H9 (cell line): ENCODE data around the gene CHCHD3. TPM values are rescaled to one million over a fixed set of nuclear protein-coding genes. Genes with fewer than 3 reads are reported as not detected.

Experiments
- DNase-seq: peaks from one replicate; pipeline ENCODE4 v3.0.0-alpha.2; 2017
- H2AFZ ChIP-seq: one replicate; pipeline ENCODE4 v1.6.1; 2013; ENCODE audit warnings: mild to moderate bottlenecking, low read length, control low read depth, moderate library complexity
- H2AK5ac ChIP-seq: 2 replicates; pipeline ENCODE4 v1.6.1; 2013; ENCODE audit warnings: low read length, control low read depth, mixed read lengths; ENCODE audit not compliant: insufficient read length
- H2BK120ac ChIP-seq: one replicate; pipeline ENCODE4 v1.6.1; 2013; ENCODE audit warnings: low read depth, mild to moderate bottlenecking, low read length, control low read depth, inconsistent platforms; ENCODE audit not compliant: poor library complexity, severe bottlenecking
- H2BK12ac ChIP-seq: 2 replicates; pipeline ENCODE4 v1.6.1; 2013; ENCODE audit warnings: low read length, control low read depth, mixed read lengths, low read depth; ENCODE audit not compliant: insufficient read length
- H2BK15ac ChIP-seq: 2 replicates; pipeline ENCODE4 v1.6.1; 2013; ENCODE audit warnings: low read depth, low read length, control low read depth
- H2BK20ac ChIP-seq: one replicate; pipeline ENCODE4 v1.6.1; 2013; ENCODE audit warnings: low read depth, mild to moderate bottlenecking, low read length, control low read depth, inconsistent platforms; ENCODE audit not compliant: poor library complexity, severe bottlenecking
- H2BK5ac ChIP-seq: 2 replicates; pipeline ENCODE4 v1.6.1; 2013; ENCODE audit warnings: low read length, control low read depth, mixed read lengths; ENCODE audit not compliant: insufficient read length
- H3K14ac ChIP-seq: 2 replicates; pipeline ENCODE4 v1.6.1; 2013; ENCODE audit warnings: low read length, control low read depth; ENCODE audit not compliant: insufficient read depth
- H3K18ac ChIP-seq: 2 replicates; pipeline ENCODE4 v1.6.1; 2013; ENCODE audit warnings: low read depth, mild to moderate bottlenecking, mixed read lengths, low read length, control low read depth; ENCODE audit not compliant: insufficient read length
- H3K23ac ChIP-seq: 2 replicates; pipeline ENCODE4 v1.6.1; 2013; ENCODE audit warnings: low read length, control low read depth, mixed read lengths, low read depth; ENCODE audit not compliant: insufficient read length
- H3K23me2 ChIP-seq: 2 replicates; pipeline ENCODE4 v1.6.1; 2013; ENCODE audit warnings: low read depth, mild to moderate bottlenecking, mixed read lengths, low read length, control low read depth; ENCODE audit not compliant: insufficient read length, poor library complexity, severe bottlenecking
- H3K27ac ChIP-seq: 2 replicates; pipeline ENCODE4 v1.5.1; 2013; ENCODE audit warnings: low read length, control low read depth, mixed read lengths, low read depth; ENCODE audit not compliant: insufficient read length
- H3K27me3 ChIP-seq: 2 replicates; pipeline ENCODE4 v1.6.1; 2013; ENCODE audit warnings: low read length, control low read depth, inconsistent platforms; ENCODE audit not compliant: insufficient read depth
- H3K4ac ChIP-seq: 2 replicates; pipeline ENCODE4 v1.6.1; 2013; ENCODE audit warnings: low read depth, mild to moderate bottlenecking, control low read depth, inconsistent platforms, low read length, moderate library complexity
- H3K4me1 ChIP-seq: 2 replicates; pipeline ENCODE4 v1.6.1; 2013; ENCODE audit warnings: low read length, control low read depth, inconsistent platforms; ENCODE audit not compliant: insufficient read depth
- H3K4me2 ChIP-seq: 2 replicates; pipeline ENCODE4 v1.6.1; 2013; ENCODE audit warnings: low read length, control low read depth, mixed read lengths; ENCODE audit not compliant: insufficient read length, insufficient read depth
- H3K56ac ChIP-seq: 2 replicates; pipeline ENCODE4 v1.6.1; 2013; ENCODE audit warnings: low read depth, mild to moderate bottlenecking, mixed read lengths, low read length, control low read depth; ENCODE audit not compliant: insufficient read length
- H3K79me1 ChIP-seq: 2 replicates; pipeline ENCODE4 v1.6.1; 2013; ENCODE audit warnings: low read depth, mild to moderate bottlenecking, moderate library complexity, low read length, control low read depth, inconsistent platforms; ENCODE audit not compliant: insufficient read depth, poor library complexity, severe bottlenecking
- H3K79me2 ChIP-seq: 2 replicates; pipeline ENCODE4 v1.6.1; 2013; ENCODE audit warnings: low read length, control low read depth, inconsistent platforms; ENCODE audit not compliant: insufficient read depth
- H3K9ac ChIP-seq: 2 replicates; pipeline ENCODE4 v1.6.1; 2013; ENCODE audit warnings: low read length, control low read depth, mixed read lengths; ENCODE audit not compliant: insufficient read length; ENCODE audit errors: extremely low read depth
- H3K9me3 ChIP-seq: one replicate; pipeline ENCODE4 v1.6.1; 2013; ENCODE audit warnings: low read depth, low read length, inconsistent platforms; ENCODE audit not compliant: control insufficient read depth
- H3T11ph ChIP-seq: one replicate; pipeline ENCODE4 v1.6.1; 2013; ENCODE audit warnings: mild to moderate bottlenecking, low read length, control low read depth, inconsistent platforms
- H4K20me1 ChIP-seq: one replicate; pipeline ENCODE4 v1.6.1; 2013; ENCODE audit not compliant: control insufficient read depth, insufficient read length, insufficient read depth
- H4K5ac ChIP-seq: 2 replicates; pipeline ENCODE4 v1.6.1; 2013; ENCODE audit warnings: low read depth, mild to moderate bottlenecking, mixed read lengths, low read length, control low read depth; ENCODE audit not compliant: insufficient read length
- H4K8ac ChIP-seq: replicated peaks from 2 replicates; pipeline ENCODE4 v1.6.1; 2013; ENCODE audit warnings: low read length, control low read depth, mixed read lengths, low read depth; ENCODE audit not compliant: insufficient read length
- H4K91ac ChIP-seq: 2 replicates; pipeline ENCODE4 v1.6.1; 2013; ENCODE audit warnings: low read depth, mild to moderate bottlenecking, moderate library complexity, mixed read lengths, low read length, control low read depth; ENCODE audit not compliant: insufficient read length
- H3K27ac Mint-ChIP-seq, 3 experiments: 2 replicates in 2 of 3; 3 replicates in 1 of 3; pipeline ENCODE4 v1.8.0; 2020 to 2021; ENCODE audit warnings: mixed read lengths in 3 of 3, mild to moderate bottlenecking in 1 of 3, moderate library complexity in 1 of 3
- H3K27me3 Mint-ChIP-seq: 2 replicates; pipeline ENCODE4 v1.8.0; 2021; ENCODE audit warnings: low read depth, mild to moderate bottlenecking, moderate library complexity, mixed read lengths
- H3K36me3 Mint-ChIP-seq, 3 experiments: 2 replicates in 2 of 3; 3 replicates in 1 of 3; pipeline ENCODE4 v1.8.0; 2020 to 2021; ENCODE audit warnings: low read depth in 3 of 3, mixed read lengths in 3 of 3; ENCODE audit not compliant: insufficient read depth in 1 of 3
- H3K4me1 Mint-ChIP-seq, 2 experiments: 2 replicates each; pipeline ENCODE4 v1.8.0; 2020; ENCODE audit warnings: mixed read lengths in 2 of 2
- H3K4me3 Mint-ChIP-seq, 2 experiments: 2 replicates in 1 of 2; 3 replicates in 1 of 2; pipeline ENCODE4 v1.8.0; 2020 to 2021; ENCODE audit warnings: mild to moderate bottlenecking in 2 of 2, mixed read lengths in 2 of 2, moderate library complexity in 1 of 2
- H3K9me3 Mint-ChIP-seq, 2 experiments: 2 replicates in 1 of 2; 3 replicates in 1 of 2; pipeline ENCODE4 v1.8.0; 2020; ENCODE audit warnings: mild to moderate bottlenecking in 2 of 2, mixed read lengths in 2 of 2, moderate library complexity in 1 of 2
- WGBS: extraction: QIAGEN DNeasy Blood & Tissue Kit; methylation state at CpG from one replicate; pipeline ENCODE4 v1.1.7; 2013; ENCODE audit warnings: missing lambda C conversion rate, low lambda C conversion rate, mixed read lengths; ENCODE audit not compliant: insufficient read length; ENCODE audit errors: extremely low coverage; 5-methylcytosine and 5-hydroxymethylcytosine counted together
- total RNA-seq: library from RNA; stranded (reverse); gene quantifications from 2 replicates; pipeline ENCODE4 v1.2.1, GENCODE V29; 2021
- TF ChIP-seq, protein P1 (sequence below): fragments of 200-600 bp; sonication (generic); conservative IDR thresholded peaks from 3 replicates; pipeline ENCODE4 v1.8.0; 2021; ENCODE audit warnings: antibody characterized with exemption, mild to moderate bottlenecking

CHCHD3 gene
- total RNA-seq, 1 experiment from 2014 or later: 104 TPM

DNA sequence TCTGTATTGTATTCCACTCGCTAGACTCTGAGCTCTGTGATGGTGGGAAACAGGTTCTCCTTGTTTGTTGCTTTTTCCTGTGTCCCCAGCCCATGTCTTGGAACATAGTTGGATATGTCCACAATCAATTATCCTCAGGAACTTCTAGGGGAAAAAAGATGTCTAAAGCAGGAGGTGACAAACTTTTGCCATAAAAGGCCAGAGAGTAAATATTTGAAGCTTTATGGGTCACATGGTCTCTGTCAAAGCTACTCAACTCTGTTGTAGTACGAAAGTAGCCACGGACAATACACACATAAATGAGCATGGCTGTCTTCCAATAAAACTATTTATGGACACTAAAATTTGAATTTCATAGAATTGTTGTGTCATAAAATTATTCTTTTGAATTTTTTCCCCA is 220.5 kb downstream of the CHCHD3 start:
- Histone ChIP-seq H4K5ac (no peak overlapping the region), H3K18ac (no peak overlapping the region), H3T11ph (no peak overlapping the region), H2AFZ (no peak overlapping the region), H3K23ac (no peak overlapping the region), H3K23me2 (no peaks in the 10 kb centered on the region), H3K27me3 (no peaks in the 10 kb centered on the region), H2BK5ac (no peak overlapping the region), H3K79me1 (no peaks in the 10 kb centered on the region), H3K56ac (no peak overlapping the region), H2BK12ac (no peak overlapping the region), H3K14ac (no peak overlapping the region), H3K9me3 (no peaks in the 10 kb centered on the region), H4K8ac (no peak overlapping the region), H3K27ac (no peak overlapping the region), H3K9ac (no peak overlapping the region), H4K91ac (no peak overlapping the region), H3K4me2 (no peak overlapping the region), H2BK20ac (no peak overlapping the region), H2AK5ac (no peak overlapping the region), H2BK120ac (no peak overlapping the region), H4K20me1 (no peaks in the 10 kb centered on the region), H3K79me2 (no peaks in the 10 kb centered on the region), H2BK15ac (no peak overlapping the region), H3K4me1 (no peaks in the 10 kb centered on the region), H3K4ac (no peak overlapping the region)
- no CpG with 5 or more reads among the region's 3 CpGs for WGBS
- Mint-ChIP-seq H3K4me3 (no peak overlapping the region), H3K27ac (no peak overlapping the region), H3K4me1 (peaks cover 6 to 7% of the 10 kb centered on the region in 2 experiments), H3K9me3 (peaks cover 0 to 9% of the 10 kb centered on the region in 2 experiments; a peak in 4 of 5 replicates), H3K36me3 (peaks cover 0 to 21% (median 16%) of the 10 kb centered on the region in 3 experiments; a peak in 6 of 7 replicates), H3K27me3 (no peaks in the 10 kb centered on the region)
- TF ChIP-seq, protein P1, sequence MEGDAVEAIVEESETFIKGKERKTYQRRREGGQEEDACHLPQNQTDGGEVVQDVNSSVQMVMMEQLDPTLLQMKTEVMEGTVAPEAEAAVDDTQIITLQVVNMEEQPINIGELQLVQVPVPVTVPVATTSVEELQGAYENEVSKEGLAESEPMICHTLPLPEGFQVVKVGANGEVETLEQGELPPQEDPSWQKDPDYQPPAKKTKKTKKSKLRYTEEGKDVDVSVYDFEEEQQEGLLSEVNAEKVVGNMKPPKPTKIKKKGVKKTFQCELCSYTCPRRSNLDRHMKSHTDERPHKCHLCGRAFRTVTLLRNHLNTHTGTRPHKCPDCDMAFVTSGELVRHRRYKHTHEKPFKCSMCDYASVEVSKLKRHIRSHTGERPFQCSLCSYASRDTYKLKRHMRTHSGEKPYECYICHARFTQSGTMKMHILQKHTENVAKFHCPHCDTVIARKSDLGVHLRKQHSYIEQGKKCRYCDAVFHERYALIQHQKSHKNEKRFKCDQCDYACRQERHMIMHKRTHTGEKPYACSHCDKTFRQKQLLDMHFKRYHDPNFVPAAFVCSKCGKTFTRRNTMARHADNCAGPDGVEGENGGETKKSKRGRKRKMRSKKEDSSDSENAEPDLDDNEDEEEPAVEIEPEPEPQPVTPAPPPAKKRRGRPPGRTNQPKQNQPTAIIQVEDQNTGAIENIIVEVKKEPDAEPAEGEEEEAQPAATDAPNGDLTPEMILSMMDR: no peak
- no peak for DNase-seq
